ENCODE results near the gene LRRC3.

The LRRC3 gene

GRCh38 chr21:44419679-44420078 lies 35.6 kb upstream of the LRRC3 start:
- in situ Hi-C loops (cut with MboI; ENCODE audit: low pct_unique_long_range_greater_than_20kb, low sequenced_read_pairs, unreplicated experiment): no loop called here
- TF ChIP-seq, protein P1, sequence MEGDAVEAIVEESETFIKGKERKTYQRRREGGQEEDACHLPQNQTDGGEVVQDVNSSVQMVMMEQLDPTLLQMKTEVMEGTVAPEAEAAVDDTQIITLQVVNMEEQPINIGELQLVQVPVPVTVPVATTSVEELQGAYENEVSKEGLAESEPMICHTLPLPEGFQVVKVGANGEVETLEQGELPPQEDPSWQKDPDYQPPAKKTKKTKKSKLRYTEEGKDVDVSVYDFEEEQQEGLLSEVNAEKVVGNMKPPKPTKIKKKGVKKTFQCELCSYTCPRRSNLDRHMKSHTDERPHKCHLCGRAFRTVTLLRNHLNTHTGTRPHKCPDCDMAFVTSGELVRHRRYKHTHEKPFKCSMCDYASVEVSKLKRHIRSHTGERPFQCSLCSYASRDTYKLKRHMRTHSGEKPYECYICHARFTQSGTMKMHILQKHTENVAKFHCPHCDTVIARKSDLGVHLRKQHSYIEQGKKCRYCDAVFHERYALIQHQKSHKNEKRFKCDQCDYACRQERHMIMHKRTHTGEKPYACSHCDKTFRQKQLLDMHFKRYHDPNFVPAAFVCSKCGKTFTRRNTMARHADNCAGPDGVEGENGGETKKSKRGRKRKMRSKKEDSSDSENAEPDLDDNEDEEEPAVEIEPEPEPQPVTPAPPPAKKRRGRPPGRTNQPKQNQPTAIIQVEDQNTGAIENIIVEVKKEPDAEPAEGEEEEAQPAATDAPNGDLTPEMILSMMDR (IDR thresholded peaks at IDR 0.05; ENCODE audit: extremely low read depth, insufficient read depth, missing control alignments): no peak
- DNase-seq (ENCODE audit: low spot score): no peak

DNA sequence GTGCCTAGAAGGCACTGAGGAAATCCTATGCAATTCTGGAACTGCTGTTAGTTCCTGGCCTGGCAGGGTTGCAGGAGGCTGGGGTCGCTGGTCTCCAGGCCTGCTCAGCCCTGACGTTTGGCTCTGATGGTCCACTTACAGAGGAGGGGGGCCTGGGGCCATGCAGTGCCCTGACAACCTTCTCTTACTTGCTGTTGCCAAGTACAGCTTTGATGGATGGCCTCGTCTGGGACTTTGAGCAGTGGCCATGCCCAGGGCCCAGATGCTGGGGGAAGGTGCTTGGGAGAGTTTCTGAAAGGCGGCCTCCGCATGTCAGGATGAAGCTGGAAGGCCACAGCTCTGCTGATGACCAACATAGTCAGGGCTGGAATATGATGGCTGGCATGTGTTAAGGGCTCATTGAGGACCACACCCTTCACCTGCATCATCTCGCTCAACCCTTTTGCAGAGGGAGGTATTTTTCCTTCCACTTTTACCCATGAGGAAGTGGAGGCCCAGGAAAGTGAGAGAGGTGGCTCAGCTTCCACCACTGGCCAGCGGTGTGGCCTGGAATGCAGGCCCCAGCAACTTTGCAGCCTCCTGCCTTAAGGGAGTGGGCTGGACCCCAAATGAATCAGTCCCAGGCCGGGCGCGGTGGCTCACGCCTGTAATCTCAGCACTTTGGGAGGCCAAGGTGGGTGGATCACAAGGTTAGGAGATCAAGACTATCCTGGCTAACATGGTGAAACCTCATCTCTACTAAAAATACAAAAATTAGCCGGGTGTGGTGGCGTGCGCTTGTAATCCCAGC lies 34.7 kb upstream of the LRRC3 start:
- TF ChIP-seq, protein P1 (IDR thresholded peaks at IDR 0.05; ENCODE audit: extremely low read depth, insufficient read depth, missing control alignments): no peak
- in situ Hi-C loops (cut with MboI; ENCODE audit: low pct_unique_long_range_greater_than_20kb, low sequenced_read_pairs, unreplicated experiment): no loop called here

DNA sequence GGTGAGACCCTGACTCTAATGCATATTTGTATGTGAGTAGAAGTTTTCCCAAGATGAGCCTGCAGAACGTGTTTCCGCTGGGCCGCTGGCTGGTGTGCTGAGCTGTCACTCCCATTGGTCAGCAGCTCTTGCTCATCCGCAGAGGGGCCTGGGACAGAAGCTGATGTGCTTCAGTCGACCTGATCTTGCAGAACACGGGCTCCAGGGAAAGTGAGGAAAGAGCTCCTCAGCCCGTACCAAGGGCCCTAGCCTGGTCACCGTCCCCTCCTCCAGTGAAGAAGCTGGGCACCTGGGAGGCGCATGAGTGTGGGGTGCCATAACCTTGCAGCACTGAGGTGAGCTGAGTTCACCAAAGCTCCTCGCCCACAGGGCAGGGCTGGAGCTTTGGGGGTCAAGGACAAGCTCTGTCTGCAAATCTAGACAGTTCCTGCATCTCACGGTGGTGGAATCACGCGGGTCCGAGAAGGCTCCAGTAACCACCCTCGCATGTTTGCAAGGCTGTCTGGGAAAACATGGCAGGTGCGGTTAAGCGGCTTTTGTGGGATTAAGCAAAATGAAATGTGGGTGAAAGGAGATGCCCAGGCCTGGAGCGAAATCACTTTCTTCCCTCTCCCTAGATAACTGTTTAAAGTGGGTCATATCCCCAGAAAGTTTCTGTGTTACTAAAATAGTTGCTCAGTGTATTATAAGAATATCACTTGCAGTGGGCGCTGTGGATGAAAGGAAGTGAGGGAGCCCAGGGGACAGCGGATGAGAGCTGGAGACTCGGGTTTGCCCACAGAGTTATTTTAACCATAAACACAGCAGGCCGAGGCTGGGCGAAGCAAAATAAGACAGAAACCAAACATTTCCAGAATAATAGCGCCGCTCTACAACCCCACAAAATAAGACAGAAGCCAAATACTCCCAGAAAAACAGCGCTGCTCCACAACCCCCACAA lies 33.1 kb upstream of the LRRC3 start:
- no peak for DNase-seq (ENCODE audit: low spot score)
- TF ChIP-seq, protein P1 (IDR thresholded peaks at IDR 0.05; ENCODE audit: extremely low read depth, insufficient read depth, missing control alignments): no peak
- in situ Hi-C loops (cut with MboI; ENCODE audit: low pct_unique_long_range_greater_than_20kb, low sequenced_read_pairs, unreplicated experiment): no loop called here

More for the DNA sequence above, 34.7 kb upstream of the LRRC3 start:
- no peak for DNase-seq (ENCODE audit: low spot score)

DNA sequence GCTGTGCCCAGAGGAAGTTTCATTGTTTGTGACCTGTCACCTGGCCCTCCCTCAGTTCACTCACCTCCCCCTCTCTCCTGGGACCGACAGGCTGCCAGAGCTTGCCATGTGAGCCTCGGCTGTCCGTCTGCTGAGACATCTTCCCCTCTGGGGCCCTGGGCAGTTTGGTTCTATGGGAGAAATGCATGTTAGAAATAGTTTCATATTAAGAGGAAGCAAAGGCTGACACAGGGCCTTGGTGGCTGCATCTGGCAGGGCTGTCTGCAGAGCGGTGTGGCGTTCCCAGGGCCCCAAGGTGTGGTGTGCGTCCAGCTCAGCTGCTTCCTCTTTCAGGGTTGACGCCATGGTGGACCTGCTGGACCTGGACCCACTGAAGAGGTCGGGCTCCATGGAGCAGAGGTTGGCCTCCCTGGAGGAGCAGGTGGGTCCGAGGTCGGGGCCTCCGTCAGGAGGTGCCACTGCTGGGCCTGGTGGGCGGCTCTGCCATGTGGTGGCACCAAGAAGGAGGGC lies 31.9 kb upstream of the LRRC3 start:
- DNase-seq (ENCODE audit: low spot score): no peak
- TF ChIP-seq, protein P1 (IDR thresholded peaks at IDR 0.05; ENCODE audit: extremely low read depth, insufficient read depth, missing control alignments): no peak
- in situ Hi-C loops (cut with MboI; ENCODE audit: low pct_unique_long_range_greater_than_20kb, low sequenced_read_pairs, unreplicated experiment): no loop called here

DNA sequence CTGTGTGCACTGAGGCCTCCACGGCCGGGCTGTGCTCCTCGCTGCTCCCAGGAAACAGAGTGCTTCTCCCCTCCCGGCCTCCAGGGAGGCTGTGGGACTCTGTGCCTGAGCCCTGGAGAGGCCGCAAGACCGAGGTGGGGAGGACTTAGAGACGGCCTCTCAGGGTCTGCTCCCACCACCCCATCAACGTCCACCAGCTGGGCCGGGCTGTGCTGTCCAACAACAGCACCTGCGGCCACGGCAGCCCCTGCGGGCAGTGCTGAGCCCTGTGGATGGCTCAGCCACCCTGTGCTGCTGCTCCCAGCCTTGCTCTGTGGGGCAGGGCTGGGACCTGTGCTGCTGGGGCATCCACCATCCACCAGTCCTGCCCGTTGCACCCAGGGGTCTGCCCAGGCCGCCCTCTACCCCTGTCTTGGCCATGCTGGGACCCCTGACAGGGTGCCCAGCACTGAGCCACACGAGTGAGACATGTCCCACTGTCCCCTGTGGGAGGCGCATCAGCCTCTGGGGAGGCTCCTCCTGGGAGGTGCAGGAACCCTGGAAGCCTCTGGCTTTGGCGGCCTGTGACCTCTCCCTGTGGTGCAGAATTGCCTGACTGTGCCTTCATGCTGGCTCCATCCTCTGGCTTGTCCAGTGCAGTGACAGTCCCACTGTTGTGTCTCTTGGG lies 31.2 kb upstream of the LRRC3 start:
- in situ Hi-C loops (cut with MboI; ENCODE audit: low pct_unique_long_range_greater_than_20kb, low sequenced_read_pairs, unreplicated experiment): no loop called here
- no peak for DNase-seq (ENCODE audit: low spot score)
- TF ChIP-seq, protein P1 (IDR thresholded peaks at IDR 0.05; ENCODE audit: extremely low read depth, insufficient read depth, missing control alignments): no peak
